CD14-positive monocyte (primary cell): Measurements from ENCODE around the gene TIMM50. TPM values are rescaled to one million over a fixed set of nuclear protein-coding genes. Genes with fewer than 3 reads are reported as not detected.

Source experiments
- DNase-seq, 3 donors: peaks; one replicate each; pipeline ENCODE4 v3.0.0-alpha.2; 2011 to 2022
- H2AFZ ChIP-seq: 2 replicates; pipeline ENCODE4 v1.6.0; 2012; ENCODE audit warnings: mild to moderate bottlenecking, low read depth, low read length, inconsistent platforms; ENCODE audit not compliant: insufficient read depth, poor library complexity, severe bottlenecking
- H3K27ac ChIP-seq, 2 donors: 1 replicate in 1 of 2; 2 replicates in 1 of 2; pipeline ENCODE4 v1.5.1; 2012 to 2013; ENCODE audit warnings: low read length in 2 of 2, control low read depth in 1 of 2, inconsistent platforms in 1 of 2, low read depth in 1 of 2, mild to moderate bottlenecking in 1 of 2
- H3K27me3 ChIP-seq, 2 donors: one replicate each; pipeline versions ENCODE4 v1.6.0 to v1.6.1; 2011 to 2013; ENCODE audit warnings: low read length in 2 of 2; ENCODE audit not compliant: control insufficient read depth in 2 of 2, insufficient read depth in 2 of 2
- H3K36me3 ChIP-seq, 2 donors: replicated peaks in 1 of 2; 1 replicate in 1 of 2; 2 replicates in 1 of 2; pipeline versions ENCODE4 v1.5.1 to v1.6.1; 2012 to 2013; ENCODE audit warnings: low read length in 2 of 2, control low read depth in 1 of 2, inconsistent platforms in 1 of 2, mild to moderate bottlenecking in 1 of 2; ENCODE audit not compliant: insufficient read depth in 2 of 2, control insufficient read depth in 1 of 2
- H3K4me1 ChIP-seq, 2 donors: 1 replicate in 1 of 2; 2 replicates in 1 of 2; pipeline versions ENCODE4 v1.5.1 to v1.6.1; 2012 to 2013; ENCODE audit warnings: low read length in 2 of 2, control low read depth in 1 of 2, inconsistent platforms in 1 of 2, mild to moderate bottlenecking in 1 of 2, moderate library complexity in 1 of 2; ENCODE audit not compliant: insufficient read depth in 2 of 2, control insufficient read depth in 1 of 2
- H3K4me2 ChIP-seq: replicated peaks from 2 replicates; pipeline ENCODE3; 2012; ENCODE audit warnings: low read length, moderate library complexity, mild to moderate bottlenecking; ENCODE audit not compliant: poor library complexity, severe bottlenecking; ENCODE audit errors: extremely low read depth
- H3K4me3 ChIP-seq, 3 experiments: fragments of 200-600 bp in 1 of 3; sonication (generic) in 1 of 3; replicated peaks in 1 of 3; 1 replicate in 2 of 3; 2 replicates in 1 of 3; pipeline ENCODE4 v1.5.1; 2011 to 2013; ENCODE audit warnings: low read length in 3 of 3, mild to moderate bottlenecking in 3 of 3, control low read depth in 2 of 3, low read depth in 2 of 3, inconsistent platforms in 1 of 3, moderate library complexity in 1 of 3
- H3K79me2 ChIP-seq: 2 replicates; pipeline ENCODE4 v1.6.0; 2012; ENCODE audit warnings: mild to moderate bottlenecking, control low read depth, inconsistent platforms, low read length, moderate library complexity; ENCODE audit not compliant: insufficient read depth
- H3K9ac ChIP-seq: 2 replicates; pipeline ENCODE4 v1.6.0; 2017; ENCODE audit warnings: low read length, mild to moderate bottlenecking; ENCODE audit not compliant: insufficient read depth, poor library complexity, severe bottlenecking
- H3K9me3 ChIP-seq, 2 donors: replicated peaks in 1 of 2; 1 replicate in 1 of 2; 2 replicates in 1 of 2; pipeline versions ENCODE4 v1.5.1 to v1.6.1; 2012 to 2013; ENCODE audit warnings: low read length in 2 of 2, control low read depth in 1 of 2; ENCODE audit not compliant: control insufficient read depth in 1 of 2, insufficient read depth in 1 of 2
- H4K20me1 ChIP-seq: 2 replicates; pipeline ENCODE4 v1.6.0; 2012; ENCODE audit warnings: mild to moderate bottlenecking, low read length, control low read depth, moderate library complexity; ENCODE audit not compliant: insufficient read depth
- H3K27ac Mint-ChIP-seq, 7 donors: one replicate each; pipeline ENCODE4 v1.8.0; 2020; ENCODE audit warnings: mild to moderate bottlenecking in 7 of 7, mixed read lengths in 7 of 7, moderate library complexity in 6 of 7, inconsistent platforms in 2 of 7
- H3K27me3 Mint-ChIP-seq, 3 donors: one replicate each; pipeline ENCODE4 v1.8.0; 2021 to 2022; ENCODE audit warnings: low read depth in 3 of 3, mild to moderate bottlenecking in 3 of 3, mixed read lengths in 3 of 3, moderate library complexity in 3 of 3, inconsistent platforms in 1 of 3
- H3K36me3 Mint-ChIP-seq, 2 donors: one replicate each; pipeline ENCODE4 v1.8.0; 2020; ENCODE audit warnings: mixed read lengths in 2 of 2, inconsistent platforms in 1 of 2, mild to moderate bottlenecking in 1 of 2
- H3K4me1 Mint-ChIP-seq: one replicate; pipeline ENCODE4 v1.8.0; 2020; ENCODE audit warnings: mild to moderate bottlenecking, mixed read lengths
- H3K4me3 Mint-ChIP-seq, 2 donors: one replicate each; pipeline ENCODE4 v1.8.0; 2020; ENCODE audit warnings: mild to moderate bottlenecking in 2 of 2, mixed read lengths in 2 of 2, moderate library complexity in 1 of 2
- H3K9me3 Mint-ChIP-seq, 7 donors: one replicate each; pipeline ENCODE4 v1.8.0; 2020 to 2022; ENCODE audit warnings: mixed read lengths in 7 of 7, mild to moderate bottlenecking in 6 of 7, moderate library complexity in 6 of 7, inconsistent platforms in 2 of 7
- WGBS: methylation state at CpG from one replicate; pipeline ENCODE4 v1.1.5; 2013; ENCODE audit warnings: missing lambda C conversion rate; ENCODE audit not compliant: insufficient coverage; 5-methylcytosine and 5-hydroxymethylcytosine counted together
- intact Hi-C, 2 donors: fragments of 100-400 bp; cut with micrococcal nuclease; formaldehyde crosslinking; loops; one replicate each; pipeline versions ENCODE4 v1.15.0 to v1.15.1; 2023
- polyA plus RNA-seq, 3 donors: library from polyadenylated mRNA; depleted of rRNA in 1 of 3; unstranded in 2 of 3; stranded (reverse) in 1 of 3; fragments of 300-500 nt in 2 of 3; fragments of >200 nt in 1 of 3; fragmentation: Illumina TruSeq in 2 of 3; gene quantifications; 1 replicate in 2 of 3; 2 replicates in 1 of 3; pipeline ENCODE4 v1.2.3, GENCODE V29; 2012 to 2021
- TF ChIP-seq, protein P1 (sequence below): fragments of 200-600 bp; IDR thresholded peaks from one replicate; pipeline ENCODE4 v1.8.0; 2022; ENCODE audit warnings: antibody characterized with exemption, mild to moderate bottlenecking

TIMM50 gene
- polyA plus RNA-seq, 3 donors = 22.0 to 54.6 (median 43.8) TPM

DNA sequence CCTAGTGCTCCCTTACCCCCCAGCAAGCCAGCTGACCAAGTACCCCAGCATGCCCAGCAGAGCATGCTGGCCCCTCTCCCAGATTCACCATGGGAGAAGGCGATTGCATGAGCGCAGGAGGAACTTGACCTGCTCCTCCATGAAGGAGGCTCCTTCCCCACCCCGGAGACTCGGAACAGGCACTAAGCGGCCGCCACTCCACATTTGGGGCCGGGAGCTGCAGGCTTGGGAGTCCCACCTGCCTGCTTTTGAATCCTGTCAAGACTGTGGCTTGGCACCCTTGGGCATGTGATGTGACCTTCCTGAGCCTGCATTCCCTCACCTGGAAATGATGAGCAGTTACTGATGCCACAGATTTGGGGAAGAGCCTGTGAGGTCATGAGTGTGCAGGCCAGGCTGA, 12.7 kb upstream of the TIMM50 start:
- Histone ChIP-seq H3K4me2 (no peak overlapping the region), H3K4me3 (no peak overlapping the region), H3K36me3 (peaks cover 94 to 100% of the 10 kb centered on the region in 2 donors), H3K27me3 (no peaks in the 10 kb centered on the region), H2AFZ (no peak overlapping the region), H3K9me3 (no peaks in the 10 kb centered on the region), H4K20me1 (peaks cover 28% of the 10 kb centered on the region), H3K27ac (no peak overlapping the region), H3K4me1 (no peaks in the 10 kb centered on the region), H3K9ac (no peak overlapping the region), H3K79me2 (no peaks in the 10 kb centered on the region)
- Mint-ChIP-seq H3K4me1 (no peaks in the 10 kb centered on the region), H3K36me3 (peaks cover 86 to 95% of the 10 kb centered on the region in 2 donors), H3K9me3 (no peaks in the 10 kb centered on the region), H3K4me3 (no peak overlapping the region), H3K27ac (peak overlapping the region in 1 of 7 donors; percentile 74), H3K27me3 (no peaks in the 10 kb centered on the region)
- intact Hi-C loops = no loop called here
- DNase-seq = no peak
- 100% methylated on average over 3 of the region's 7 CpGs for WGBS
- TF ChIP-seq, protein P1, sequence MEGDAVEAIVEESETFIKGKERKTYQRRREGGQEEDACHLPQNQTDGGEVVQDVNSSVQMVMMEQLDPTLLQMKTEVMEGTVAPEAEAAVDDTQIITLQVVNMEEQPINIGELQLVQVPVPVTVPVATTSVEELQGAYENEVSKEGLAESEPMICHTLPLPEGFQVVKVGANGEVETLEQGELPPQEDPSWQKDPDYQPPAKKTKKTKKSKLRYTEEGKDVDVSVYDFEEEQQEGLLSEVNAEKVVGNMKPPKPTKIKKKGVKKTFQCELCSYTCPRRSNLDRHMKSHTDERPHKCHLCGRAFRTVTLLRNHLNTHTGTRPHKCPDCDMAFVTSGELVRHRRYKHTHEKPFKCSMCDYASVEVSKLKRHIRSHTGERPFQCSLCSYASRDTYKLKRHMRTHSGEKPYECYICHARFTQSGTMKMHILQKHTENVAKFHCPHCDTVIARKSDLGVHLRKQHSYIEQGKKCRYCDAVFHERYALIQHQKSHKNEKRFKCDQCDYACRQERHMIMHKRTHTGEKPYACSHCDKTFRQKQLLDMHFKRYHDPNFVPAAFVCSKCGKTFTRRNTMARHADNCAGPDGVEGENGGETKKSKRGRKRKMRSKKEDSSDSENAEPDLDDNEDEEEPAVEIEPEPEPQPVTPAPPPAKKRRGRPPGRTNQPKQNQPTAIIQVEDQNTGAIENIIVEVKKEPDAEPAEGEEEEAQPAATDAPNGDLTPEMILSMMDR = no peak

DNA sequence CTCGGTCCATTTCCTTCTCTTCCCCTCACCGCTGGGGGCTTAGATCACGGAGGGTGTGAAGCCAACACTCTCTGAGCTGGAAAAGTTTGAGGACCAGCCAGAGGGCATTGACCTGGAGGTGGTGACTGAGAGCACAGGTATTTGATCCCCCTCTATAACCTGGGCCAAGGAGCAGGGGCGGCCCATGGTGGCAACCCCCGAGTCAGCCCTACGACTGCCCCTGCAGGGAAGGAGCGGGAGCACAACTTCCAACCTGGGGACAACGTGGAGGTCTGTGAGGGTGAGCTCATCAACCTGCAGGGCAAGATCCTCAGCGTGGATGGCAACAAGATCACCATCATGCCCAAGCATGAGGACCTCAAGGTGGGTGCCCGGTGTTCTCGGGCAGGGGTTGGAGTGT, 11.6 kb upstream of the TIMM50 start:
- peaks cover 87 to 94% of the 10 kb centered on the region in 2 donors for H3K36me3 Mint-ChIP-seq
- intact Hi-C loops = no loop called here

More for the DNA sequence above, 11.6 kb upstream of the TIMM50 start:
- Mint-ChIP-seq H3K4me3 (no peak overlapping the region), H3K4me1 (no peaks in the 10 kb centered on the region), H3K9me3 (no peaks in the 10 kb centered on the region), H3K27ac (peak overlapping the region in 1 of 7 donors; percentile 34), H3K27me3 (no peaks in the 10 kb centered on the region)
- Histone ChIP-seq H3K9ac (no peak overlapping the region), H3K4me2 (no peak overlapping the region), H3K36me3 (peaks cover 96 to 100% of the 10 kb centered on the region in 2 donors), H3K79me2 (no peaks in the 10 kb centered on the region), H3K27ac (no peak overlapping the region), H3K4me1 (no peaks in the 10 kb centered on the region), H4K20me1 (peaks cover 24% of the 10 kb centered on the region), H2AFZ (no peak overlapping the region), H3K9me3 (no peaks in the 10 kb centered on the region), H3K4me3 (no peak overlapping the region), H3K27me3 (no peaks in the 10 kb centered on the region)
- no peak for DNase-seq
- TF ChIP-seq, protein P1 = no peak
- 93% methylated on average over 7 of the region's 11 CpGs for WGBS
